Measurements from ENCODE around the gene SSR1. TPM values are rescaled to one million over a fixed set of nuclear protein-coding genes. Genes with fewer than 3 reads are reported as not detected.
"Not testable (repeated sequence)": the region's sequence is repeated elsewhere in the genome, so short reads cannot be mapped to it uniquely, and the experiment has no call there.

The SSR1 gene
- total and polyA plus RNA-seq, 7 donors, result 17.9 to 40.4 (median 35.4) TPM

GRCh38 chr6:7268816-7269555 is 44.0 kb downstream of the SSR1 start:
- 60 to 75% (median 67%) methylated on average over 21 to 23 of the region's 23 CpGs for WGBS, 3 donors
- no peak for DNase-seq
- no peak overlapping the region for H3K27ac ChIP-seq
- H3K9me3 ChIP-seq, result no peaks in the 10 kb centered on the region
- no peaks in the 10 kb centered on the region for H3K4me1 ChIP-seq
- no peaks in the 10 kb centered on the region for H3K27me3 ChIP-seq (ENCODE audit: insufficient read depth in 3 of 3, low read length in 2 of 3)
- no peak for ATAC-seq
- intact Hi-C loops (cut with DNase I), result no loop called here
- no peak overlapping the region for H3K4me3 ChIP-seq
- no peaks in the 10 kb centered on the region for H3K36me3 ChIP-seq (ENCODE audit: insufficient read depth in 1 of 2, low read depth in 1 of 2)
- TF ChIP-seq, protein P1, sequence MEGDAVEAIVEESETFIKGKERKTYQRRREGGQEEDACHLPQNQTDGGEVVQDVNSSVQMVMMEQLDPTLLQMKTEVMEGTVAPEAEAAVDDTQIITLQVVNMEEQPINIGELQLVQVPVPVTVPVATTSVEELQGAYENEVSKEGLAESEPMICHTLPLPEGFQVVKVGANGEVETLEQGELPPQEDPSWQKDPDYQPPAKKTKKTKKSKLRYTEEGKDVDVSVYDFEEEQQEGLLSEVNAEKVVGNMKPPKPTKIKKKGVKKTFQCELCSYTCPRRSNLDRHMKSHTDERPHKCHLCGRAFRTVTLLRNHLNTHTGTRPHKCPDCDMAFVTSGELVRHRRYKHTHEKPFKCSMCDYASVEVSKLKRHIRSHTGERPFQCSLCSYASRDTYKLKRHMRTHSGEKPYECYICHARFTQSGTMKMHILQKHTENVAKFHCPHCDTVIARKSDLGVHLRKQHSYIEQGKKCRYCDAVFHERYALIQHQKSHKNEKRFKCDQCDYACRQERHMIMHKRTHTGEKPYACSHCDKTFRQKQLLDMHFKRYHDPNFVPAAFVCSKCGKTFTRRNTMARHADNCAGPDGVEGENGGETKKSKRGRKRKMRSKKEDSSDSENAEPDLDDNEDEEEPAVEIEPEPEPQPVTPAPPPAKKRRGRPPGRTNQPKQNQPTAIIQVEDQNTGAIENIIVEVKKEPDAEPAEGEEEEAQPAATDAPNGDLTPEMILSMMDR (IDR thresholded peaks at IDR 0.05), result no peak

DNA sequence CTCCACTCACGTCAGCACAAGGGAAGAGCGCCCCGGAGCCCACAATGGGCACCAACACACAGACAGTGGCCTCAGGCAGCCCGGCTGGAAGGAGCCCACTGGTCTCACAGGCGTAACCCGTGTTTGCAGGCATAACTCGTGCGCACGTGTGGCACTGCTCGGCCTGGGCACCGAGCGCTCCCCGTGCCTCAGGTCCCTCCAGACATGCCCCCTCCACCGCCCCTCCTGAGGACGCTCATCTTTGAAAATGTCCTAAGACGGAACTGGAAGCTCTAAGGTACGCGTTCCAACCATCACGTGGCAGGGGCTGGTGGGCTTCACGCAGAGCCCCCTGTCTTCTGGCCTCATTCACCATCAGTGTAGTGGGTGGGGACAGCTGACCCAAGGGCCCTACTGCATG is 44.6 kb downstream of the SSR1 start:
- DNase-seq (no peak), ATAC-seq (no peak)
- WGBS, 3 donors, result 79 to 90% (median 81%) methylated on average over 20 of the region's 20 CpGs
- Histone ChIP-seq H3K36me3 (ENCODE audit: insufficient read depth in 1 of 2, low read depth in 1 of 2) (no peaks in the 10 kb centered on the region), H3K4me1 (no peaks in the 10 kb centered on the region), H3K27ac (no peak overlapping the region), H3K4me3 (no peak overlapping the region), H3K9me3 (no peaks in the 10 kb centered on the region), H3K27me3 (ENCODE audit: insufficient read depth in 3 of 3, low read length in 2 of 3) (no peaks in the 10 kb centered on the region)
- intact Hi-C loops (cut with DNase I), result no loop called here
- TF ChIP-seq, protein P1 (IDR thresholded peaks at IDR 0.05), result no peak

- Histone ChIP-seq H3K27me3 (ENCODE audit: insufficient read depth in 3 of 3, low read length in 2 of 3) (no peaks in the 10 kb centered on the region), H3K9me3 (no peaks in the 10 kb centered on the region), H3K36me3 (ENCODE audit: insufficient read depth in 1 of 2, low read depth in 1 of 2) (no peaks in the 10 kb centered on the region), H3K4me1 (no peaks in the 10 kb centered on the region), H3K4me3 (no peak overlapping the region), H3K27ac (no peak overlapping the region)
- intact Hi-C loops (cut with DNase I), result no loop called here
- TF ChIP-seq, protein P1 (IDR thresholded peaks at IDR 0.05), result no peak
- DNase-seq (peak; percentile 72), ATAC-seq (peak in 3 of 4 donors; percentile 26 to 40 (median 30))
- WGBS, 3 donors, result 65 to 73% (median 66%) methylated on average over 13 of the region's 13 CpGs
Measured at GRCh38 chr6:7267466-7268091, 45.4 kb downstream of the SSR1 start.

GRCh38 chr6:7267071-7267465 is 45.9 kb downstream of the SSR1 start:
- Histone ChIP-seq H3K9me3 (no peaks in the 10 kb centered on the region), H3K4me1 (no peaks in the 10 kb centered on the region), H3K36me3 (ENCODE audit: insufficient read depth in 1 of 2, low read depth in 1 of 2) (no peaks in the 10 kb centered on the region), H3K27ac (no peak overlapping the region), H3K27me3 (ENCODE audit: insufficient read depth in 3 of 3, low read length in 2 of 3) (no peaks in the 10 kb centered on the region), H3K4me3 (no peak overlapping the region)
- TF ChIP-seq, protein P1 (IDR thresholded peaks at IDR 0.05), result no peak
- 86 to 93% (median 88%) methylated on average over 8 of the region's 8 CpGs for WGBS, 3 donors
- intact Hi-C loops (cut with DNase I), result no loop called here
- ATAC-seq (no peak), DNase-seq (no peak)

DNA sequence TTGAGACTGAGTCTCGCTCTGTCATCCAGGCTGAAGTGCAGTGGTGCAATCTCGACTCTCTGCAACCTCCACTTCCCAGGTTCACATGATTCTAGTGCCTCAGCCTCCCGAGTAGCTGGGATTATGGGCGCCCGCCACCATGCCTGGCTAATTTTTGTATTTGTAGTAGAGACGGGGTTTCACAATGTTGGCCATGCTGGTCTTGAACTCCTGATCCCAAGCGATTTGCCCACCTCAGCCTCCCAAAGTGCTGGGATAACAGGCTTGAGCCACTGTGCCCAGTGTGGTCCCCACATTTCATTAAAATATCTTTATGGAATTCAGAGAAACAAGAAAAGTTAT is 47.6 kb downstream of the SSR1 start:
- 96 to 97% (median 97%) methylated on average over 7 of the region's 7 CpGs for WGBS, 3 donors
- H3K4me3 ChIP-seq; DNase-seq; H3K36me3 ChIP-seq (ENCODE audit: insufficient read depth in 1 of 2, low read depth in 1 of 2); H3K27me3 ChIP-seq (ENCODE audit: insufficient read depth in 3 of 3, low read length in 2 of 3); H3K27ac ChIP-seq; H3K4me1 ChIP-seq; H3K9me3 ChIP-seq; ATAC-seq; intact Hi-C loops (cut with DNase I): not testable (repeated sequence)

Measured in psoas muscle (tissue), 8 donors.